Stimulated activated CD8-positive, alpha-beta memory T cell treated with anti-CD3 and anti-CD28 coated beads, Interleukin-7, amount 100 ng/mL, for 4 hours (primary cell): ENCODE measurements around the gene FMN1.

Experiments used
- DNase-seq, 2 donors: peaks; one replicate each; pipeline ENCODE4 v3.0.0-alpha.2; 2020; ENCODE audit warnings: low read depth in 2 of 2

The FMN1 gene

DNA sequence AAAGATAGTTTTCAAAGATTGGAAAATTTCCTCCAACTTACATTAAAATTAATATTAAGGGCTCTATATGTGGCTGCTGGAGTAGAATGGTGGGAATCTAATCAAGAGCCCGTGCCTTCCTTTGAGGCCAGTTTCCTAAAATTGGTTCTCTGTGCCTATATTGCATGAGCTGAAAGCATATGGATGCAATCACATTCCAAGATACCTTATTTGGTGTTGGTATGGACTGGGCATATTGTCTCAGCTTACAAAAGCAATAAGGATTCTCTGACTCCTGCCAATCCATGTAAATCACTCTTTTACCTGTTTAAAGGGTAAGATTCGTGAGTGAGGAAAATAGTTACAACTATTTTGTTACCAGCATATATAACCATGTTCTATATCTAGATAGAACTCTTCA lies 365.1 kb downstream of the FMN1 start:
- no peak for DNase-seq

DNA sequence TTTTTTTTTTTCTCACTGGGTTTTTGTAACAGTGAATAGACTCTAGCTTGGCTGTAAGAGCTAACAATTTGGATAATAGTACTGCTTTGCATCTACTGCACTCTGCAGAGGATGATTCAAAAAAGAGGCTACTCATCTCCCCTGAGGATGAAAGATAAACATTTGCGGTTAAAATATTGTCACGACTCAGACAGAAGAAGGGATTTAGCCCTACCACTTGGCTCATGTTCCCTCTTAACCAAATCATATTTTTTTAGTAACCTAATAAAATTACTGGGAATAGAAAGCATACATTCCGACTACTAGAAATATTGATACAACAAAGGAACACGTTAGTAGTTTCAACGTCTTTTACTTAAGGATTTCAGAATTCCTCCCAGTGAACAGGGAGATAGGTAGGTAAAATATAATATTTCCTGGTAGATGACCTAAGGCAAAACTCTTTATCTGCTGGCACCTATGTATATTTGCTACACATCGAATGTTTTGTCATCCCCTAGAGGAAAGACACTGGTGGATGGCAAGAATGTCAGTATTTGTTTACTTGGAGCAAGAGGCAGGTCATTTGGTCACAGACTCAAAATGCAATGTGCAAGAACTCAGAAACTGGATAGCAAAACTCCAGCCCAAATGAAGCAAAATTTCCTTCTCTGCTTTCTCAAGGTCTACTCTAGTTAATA lies 365.9 kb downstream of the FMN1 start:
- no peak for DNase-seq

DNA sequence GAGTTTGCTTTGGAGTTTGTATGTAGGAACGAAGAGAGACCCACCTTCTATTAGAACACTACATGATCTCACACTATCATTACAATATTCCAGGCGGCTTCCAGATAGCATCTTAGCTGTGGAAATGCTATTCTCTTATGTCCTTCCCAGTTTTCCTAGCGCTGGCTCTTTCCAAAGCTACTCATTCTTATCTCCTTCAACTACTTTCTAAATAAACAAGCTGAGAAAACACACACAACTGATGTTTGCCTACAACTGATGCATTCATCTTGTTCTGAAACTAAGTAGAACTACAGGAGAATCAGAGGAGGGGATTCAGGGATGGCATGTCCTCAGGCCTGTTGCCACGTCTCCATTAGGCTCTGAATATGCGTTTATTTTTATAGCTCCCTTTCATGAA lies 367.8 kb downstream of the FMN1 start:
- no peak for DNase-seq

GRCh38 chr15:32825219-32825618 lies 369.3 kb downstream of the FMN1 start:
- no peak for DNase-seq

GRCh38 chr15:32824777-32825176 lies 369.7 kb downstream of the FMN1 start:
- DNase-seq, result no peak

- DNase-seq, result no peak
Measured at GRCh38 chr15:32823750-32824149, 370.8 kb downstream of the FMN1 start.

DNA sequence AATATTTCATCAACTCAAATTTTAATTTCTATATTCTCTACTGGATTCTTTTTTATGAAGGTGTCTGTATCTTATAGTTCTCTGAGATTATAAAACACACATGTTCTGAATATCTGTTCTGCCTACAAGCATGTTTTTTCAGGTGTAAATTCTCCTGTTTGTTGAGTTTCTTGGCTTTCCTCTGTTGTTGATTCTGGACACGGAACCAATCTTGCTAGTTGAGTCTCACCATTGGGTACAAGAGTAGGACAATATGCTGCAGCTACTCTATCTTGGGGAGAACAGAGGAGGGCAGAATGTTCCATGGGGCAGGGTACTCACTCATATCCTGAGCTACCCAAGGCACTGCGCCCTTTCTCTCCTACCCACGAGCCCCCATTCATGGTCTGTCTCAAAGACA lies 371.8 kb downstream of the FMN1 start:
- no peak for DNase-seq

- no peak for DNase-seq
Measured at GRCh38 chr15:32819448-32819847, 375.1 kb downstream of the FMN1 start.

- DNase-seq, result no peak
Measured at GRCh38 chr15:32818758-32819447, 375.6 kb downstream of the FMN1 start.

DNA sequence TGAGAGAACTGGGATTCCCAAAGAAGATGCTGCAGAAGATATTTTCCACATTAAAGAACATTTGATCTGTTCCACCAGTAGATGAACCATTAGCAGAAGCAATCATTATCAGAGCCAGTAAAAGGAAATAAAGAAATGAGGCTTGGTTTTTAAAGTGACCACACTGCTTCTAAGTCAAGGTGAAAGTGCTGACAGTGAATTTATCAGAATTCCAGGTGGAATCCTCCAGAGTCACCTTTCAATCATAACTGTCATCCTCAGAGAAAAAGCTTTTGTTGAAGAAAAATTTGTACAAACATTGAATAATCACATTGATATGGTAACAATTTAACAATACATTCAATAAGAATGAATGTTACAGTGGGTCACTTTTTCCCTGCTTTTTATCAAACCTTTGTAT lies 376.9 kb downstream of the FMN1 start:
- DNase-seq, result no peak

- DNase-seq, result no peak
Measured at GRCh38 chr15:32807331-32807730, 387.2 kb downstream of the FMN1 start.

- DNase-seq, result no peak
Measured at GRCh38 chr15:32803631-32804030, 390.9 kb downstream of the FMN1 start.

DNA sequence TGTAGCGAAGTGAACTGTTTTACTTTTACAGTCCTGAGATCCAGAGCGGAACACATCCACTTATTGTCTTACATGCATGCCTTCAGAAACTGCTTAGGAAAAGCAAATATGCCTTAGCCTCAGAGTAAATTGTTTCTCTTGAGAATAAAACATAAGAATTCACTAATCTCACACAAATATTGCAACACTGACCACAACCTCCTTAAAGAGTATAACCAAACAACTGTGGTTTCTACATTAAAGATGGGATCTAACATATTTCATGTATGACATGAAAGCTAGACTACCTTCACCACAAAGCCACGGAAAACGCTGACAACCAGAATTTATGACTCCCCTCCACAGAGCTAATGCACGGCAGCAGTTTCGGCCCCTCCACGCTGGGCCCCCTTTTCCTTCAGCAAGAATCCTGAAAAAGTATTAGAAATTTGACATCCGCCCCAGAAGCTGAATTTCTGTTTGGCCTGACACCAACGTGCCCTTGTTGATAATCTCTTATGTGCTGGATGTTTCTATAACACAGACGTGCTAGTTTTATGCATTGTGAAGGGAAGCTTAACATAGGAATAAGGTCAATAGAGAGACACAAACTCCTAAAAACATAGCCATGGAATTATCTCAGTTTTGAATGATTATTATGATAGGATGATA lies 392.1 kb downstream of the FMN1 start:
- no peak for DNase-seq

GRCh38 chr15:32799936-32800535 lies 394.5 kb downstream of the FMN1 start:
- DNase-seq, result no peak

- no peak for DNase-seq
Measured at GRCh38 chr15:32796856-32797255, 397.7 kb downstream of the FMN1 start.

- no peak for DNase-seq
Measured at GRCh38 chr15:32794973-32795372, 399.5 kb downstream of the FMN1 start.

DNA sequence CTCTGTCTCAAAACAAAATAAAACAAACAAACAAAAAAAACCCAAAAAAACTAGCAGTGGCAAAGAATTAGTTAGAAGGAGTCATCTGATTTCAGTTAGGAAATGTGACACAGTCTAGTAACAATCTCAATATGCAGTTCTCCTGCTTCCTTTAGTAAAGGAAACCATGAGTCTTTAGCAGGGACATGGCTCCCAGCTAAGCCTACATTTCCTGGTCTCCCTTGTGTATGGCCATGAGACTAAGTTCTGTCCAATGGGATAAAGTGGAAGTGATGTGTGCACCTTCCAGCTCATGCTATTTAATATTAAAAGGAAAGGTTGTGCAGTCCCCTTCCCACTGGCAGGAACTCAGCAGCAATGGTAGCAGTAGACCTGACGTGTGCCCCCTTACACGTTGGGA lies 402.1 kb downstream of the FMN1 start:
- DNase-seq, result no peak

DNA sequence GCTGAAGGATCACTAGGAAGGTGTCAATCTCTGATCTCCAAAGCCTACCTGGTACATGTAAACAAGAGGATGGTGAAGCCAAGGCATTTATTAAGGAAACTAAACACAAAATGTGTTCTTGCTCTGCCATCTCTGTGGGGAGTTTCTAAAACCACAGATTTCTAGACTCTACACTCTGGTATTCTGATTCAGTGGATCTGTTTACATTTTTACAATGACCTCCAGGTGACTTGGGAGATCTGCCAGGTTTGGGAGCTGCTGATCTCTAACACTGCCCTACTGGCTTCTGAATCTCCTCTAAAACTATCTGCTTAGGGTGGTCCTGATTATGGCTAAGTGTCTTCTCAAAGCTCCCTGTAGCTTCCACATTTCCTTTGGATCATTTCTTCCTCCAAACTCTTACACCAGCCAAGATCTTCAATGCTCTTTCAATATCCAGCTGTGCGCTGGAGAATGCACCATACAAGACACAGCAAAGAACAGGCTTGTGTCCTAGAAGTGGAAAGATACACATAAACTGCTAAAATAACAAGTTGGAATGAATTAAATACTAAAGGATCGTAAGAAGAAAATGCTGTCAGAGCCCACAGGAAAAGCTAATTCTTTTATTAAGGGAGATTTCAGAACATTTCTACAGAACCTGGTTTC lies 404.0 kb downstream of the FMN1 start:
- no peak for DNase-seq

DNA sequence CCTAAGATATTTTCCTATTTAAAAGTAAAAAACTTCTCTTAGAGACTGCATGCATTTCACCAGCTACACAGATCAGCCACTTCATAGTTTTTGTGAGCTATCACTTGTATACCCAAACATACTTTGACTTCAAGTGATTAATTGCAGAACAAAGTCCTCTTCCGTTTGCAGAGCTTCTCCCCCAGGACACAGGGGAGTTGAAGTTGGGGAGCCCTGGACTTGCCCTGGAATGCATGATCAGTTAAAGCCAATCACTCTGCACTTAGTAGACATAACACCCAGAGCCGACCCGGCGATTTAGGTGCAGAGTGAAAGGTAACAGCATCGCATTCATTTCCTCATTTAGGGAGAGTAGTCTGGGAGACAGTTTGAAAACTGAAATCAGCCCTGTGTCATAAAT lies 406.6 kb downstream of the FMN1 start:
- no peak for DNase-seq

GRCh38 chr15:32786906-32787305 lies 407.6 kb downstream of the FMN1 start:
- DNase-seq, result no peak

DNA sequence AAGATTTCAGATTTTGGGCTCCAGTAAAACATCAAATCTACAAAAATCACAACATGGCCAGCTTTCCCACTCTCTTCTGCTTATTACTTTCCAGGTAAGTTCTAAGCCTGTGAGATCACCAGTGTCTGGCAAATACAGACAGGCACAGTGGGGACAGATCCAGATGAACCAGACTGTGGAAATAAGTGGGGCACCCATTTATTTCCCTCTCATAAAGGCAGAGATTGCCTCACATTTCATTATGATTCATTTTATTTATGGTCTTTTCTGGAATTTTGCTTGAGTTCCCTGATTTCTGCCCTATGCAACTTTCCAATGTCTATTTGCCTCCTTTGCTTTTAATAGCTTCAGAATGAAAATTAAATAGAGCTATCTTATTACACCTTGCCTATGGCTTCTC lies 409.9 kb downstream of the FMN1 start:
- DNase-seq, result no peak

DNA sequence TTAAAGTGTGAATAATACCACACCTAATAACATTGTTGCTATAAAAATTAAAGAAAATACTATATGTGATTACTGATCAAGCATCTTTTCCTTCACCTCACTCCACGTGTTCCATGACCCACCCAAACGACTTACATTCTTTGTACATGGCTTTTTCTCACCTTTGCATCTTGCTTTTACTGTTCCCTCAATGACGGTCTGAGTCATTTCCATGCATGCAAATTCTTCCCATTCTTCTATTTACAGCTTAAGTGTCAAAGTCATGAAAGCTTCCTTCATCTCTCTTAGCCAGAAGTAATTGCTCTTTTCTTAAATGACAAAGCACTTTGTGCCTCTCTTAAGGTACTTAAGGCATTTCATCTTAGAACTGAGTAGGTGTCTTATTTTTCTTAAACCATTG lies 412.7 kb downstream of the FMN1 start:
- no peak for DNase-seq
